K562 (cell line): Measurements from ENCODE around the gene CFAP298. TPM values are rescaled to one million over a fixed set of nuclear protein-coding genes. Genes with fewer than 3 reads are reported as not detected.

Experiments used
- NFIC ChIP-seq: fragments of 450-650 bp; IDR thresholded peaks from 2 replicates; pipeline ENCODE4 v1.6.1; 2017; ENCODE audit warnings: mild to moderate bottlenecking, inconsistent platforms
- SAFB ChIP-seq: fragments of 200-400 bp; formaldehyde crosslinking; IDR thresholded peaks from 2 replicates; pipeline ENCODE4 v1.6.1; 2017; ENCODE audit warnings: low read depth, low read length, borderline replicate concordance
- ZBTB40 ChIP-seq, 2 experiments: fragments of 450-650 bp in 1 of 2; sonication (generic) in 1 of 2; formaldehyde crosslinking in 1 of 2; IDR thresholded peaks; 2 replicates each; pipeline versions ENCODE4 v1.7.1 to v1.9.0; 2016 to 2022; ENCODE audit warnings: inconsistent platforms in 1 of 2, mild to moderate bottlenecking in 1 of 2, missing genetic modification reagents in 1 of 2
- polyA plus RNA-seq, 8 experiments: library from polyadenylated mRNA; depleted of rRNA in 4 of 8; stranded (reverse) in 5 of 8; unstranded in 3 of 8; fragments of >200 nt; fragmentation: Nextera tagmentation in 2 of 8; fragmentation: Illumina TruSeq in 1 of 8; extraction: Ambion mirVana in 2 of 8; extraction: Trizol in 1 of 8; gene quantifications; 2 replicates each; pipeline versions ENCODE4 v1.2.1 to v1.2.3, GENCODE V29; 2011 to 2014; ENCODE audit warnings: inconsistent platforms in 1 of 8, missing spikeins in 1 of 8
- total RNA-seq, 7 experiments: library from RNA; depleted of rRNA in 6 of 7; stranded (reverse); fragments of >200 nt in 6 of 7; fragmentation: Illumina TruSeq in 2 of 7; extraction: Trizol in 2 of 7; gene quantifications; 2 replicates each; pipeline versions ENCODE4 v1.2.1 to v1.2.3, GENCODE V29; 2011 to 2021; ENCODE audit warnings: low replicate concordance in 1 of 7

CFAP298 gene
- total and polyA plus RNA-seq, 9 of the 15 experiments (the other 6 are each of a cell fraction or from before 2014, with no cell fraction given) = 31.4 to 178 (median 89.7) TPM

GRCh38 chr21:32569261-32570230, 42.6 kb downstream of the CFAP298 start (continued):
- TF ChIP-seq ZBTB40 (IDR thresholded peaks at IDR 0.05) (0 out of 2 replicates have a peak, but pooled peaks have one; percentile 44), ZBTB40 (CRISPR knock-in tag; IDR thresholded peaks at IDR 0.05) (no peak), NFIC (0 out of 2 replicates have a peak, but pooled peaks have one; percentile 5), SAFB (0 out of 2 replicates have a peak, but pooled peaks have one; percentile 17)
